Muscle layer of duodenum (tissue), 2 donors: Measurements from ENCODE around the gene GALNT13.

Source experiments
- H3K27ac ChIP-seq: one replicate; pipeline ENCODE4 v1.7.0; 2013; ENCODE audit warnings: mild to moderate bottlenecking, low read length
- H3K27me3 ChIP-seq: one replicate; pipeline ENCODE4 v1.7.0; 2013; ENCODE audit warnings: low read depth, mild to moderate bottlenecking, control low read depth, low read length
- H3K36me3 ChIP-seq, 2 donors: one replicate each; pipeline ENCODE4 v1.7.0; 2013; ENCODE audit warnings: low read length in 2 of 2, control low read depth in 1 of 2, mild to moderate bottlenecking in 1 of 2; ENCODE audit not compliant: insufficient read depth in 2 of 2, control insufficient read depth in 1 of 2
- H3K4me1 ChIP-seq, 2 donors: one replicate each; pipeline ENCODE4 v1.7.0; 2013; ENCODE audit warnings: low read length in 2 of 2, mild to moderate bottlenecking in 2 of 2, control low read depth in 1 of 2, moderate library complexity in 1 of 2; ENCODE audit not compliant: insufficient read depth in 2 of 2, control insufficient read depth in 1 of 2
- H3K4me3 ChIP-seq, 2 donors: one replicate each; pipeline ENCODE4 v1.7.0; 2013; ENCODE audit warnings: low read length in 2 of 2, low read depth in 1 of 2, mild to moderate bottlenecking in 1 of 2
- H3K9me3 ChIP-seq, 2 donors: one replicate each; pipeline ENCODE4 v1.7.0; 2013; ENCODE audit warnings: low read length in 2 of 2, control low read depth in 1 of 2, mild to moderate bottlenecking in 1 of 2; ENCODE audit not compliant: control insufficient read depth in 1 of 2
- donor health status: healthy.

Gene GALNT13

GRCh38 chr2:154381931-154382794, 510.4 kb downstream of the GALNT13 start:
- Histone ChIP-seq H3K36me3 (no peaks in the 10 kb centered on the region), H3K9me3 (no peaks in the 10 kb centered on the region), H3K4me3 (no peak overlapping the region), H3K4me1 (no peaks in the 10 kb centered on the region), H3K27ac (no peak overlapping the region), H3K27me3 (no peaks in the 10 kb centered on the region)

- H3K27ac ChIP-seq: no peak overlapping the region
- H3K27me3 ChIP-seq: no peaks in the 10 kb centered on the region
- no peaks in the 10 kb centered on the region for H3K4me1 ChIP-seq
- no peak overlapping the region for H3K4me3 ChIP-seq
- H3K36me3 ChIP-seq: no peaks in the 10 kb centered on the region
- no peaks in the 10 kb centered on the region for H3K9me3 ChIP-seq
Measured at GRCh38 chr2:154386186-154386585, 514.5 kb downstream of the GALNT13 start.

GRCh38 chr2:154391051-154391450, 519.3 kb downstream of the GALNT13 start:
- Histone ChIP-seq H3K27ac (no peak overlapping the region), H3K4me3 (no peak overlapping the region), H3K27me3 (no peaks in the 10 kb centered on the region), H3K4me1 (no peaks in the 10 kb centered on the region), H3K36me3 (no peaks in the 10 kb centered on the region), H3K9me3 (peaks cover 0 to 3% of the 10 kb centered on the region in 2 donors)

GRCh38 chr2:154392256-154392655, 520.5 kb downstream of the GALNT13 start:
- Histone ChIP-seq H3K27ac (no peak overlapping the region), H3K9me3 (peaks cover 0 to 3% of the 10 kb centered on the region in 2 donors), H3K36me3 (no peaks in the 10 kb centered on the region), H3K4me1 (no peaks in the 10 kb centered on the region), H3K4me3 (no peak overlapping the region), H3K27me3 (no peaks in the 10 kb centered on the region)

- no peaks in the 10 kb centered on the region for H3K36me3 ChIP-seq
- no peak overlapping the region for H3K27ac ChIP-seq
- no peaks in the 10 kb centered on the region for H3K4me1 ChIP-seq
- peaks cover 0 to 3% of the 10 kb centered on the region in 2 donors for H3K9me3 ChIP-seq
- no peaks in the 10 kb centered on the region for H3K27me3 ChIP-seq
- H3K4me3 ChIP-seq: no peak overlapping the region
Measured at GRCh38 chr2:154394600-154394999, 522.9 kb downstream of the GALNT13 start.

- Histone ChIP-seq H3K36me3 (no peaks in the 10 kb centered on the region), H3K9me3 (no peaks in the 10 kb centered on the region)
Measured at GRCh38 chr2:154400563-154401290, 529.0 kb downstream of the GALNT13 start.

GRCh38 chr2:154402213-154402612, 530.5 kb downstream of the GALNT13 start:
- H3K27me3 ChIP-seq: no peaks in the 10 kb centered on the region
- H3K4me3 ChIP-seq: no peak overlapping the region
- H3K36me3 ChIP-seq: no peaks in the 10 kb centered on the region
- H3K4me1 ChIP-seq: no peaks in the 10 kb centered on the region
- no peaks in the 10 kb centered on the region for H3K9me3 ChIP-seq
- H3K27ac ChIP-seq: no peak overlapping the region

More at GRCh38 chr2:154400563-154401290, 529.0 kb downstream of the GALNT13 start:
- Histone ChIP-seq H3K4me1 (no peaks in the 10 kb centered on the region), H3K4me3 (no peak overlapping the region), H3K27ac (no peak overlapping the region), H3K27me3 (no peaks in the 10 kb centered on the region)

GRCh38 chr2:154403242-154403790, 531.6 kb downstream of the GALNT13 start:
- H3K27me3 ChIP-seq: no peaks in the 10 kb centered on the region
- H3K4me3 ChIP-seq: no peak overlapping the region
- H3K36me3 ChIP-seq: no peaks in the 10 kb centered on the region
- H3K4me1 ChIP-seq: no peaks in the 10 kb centered on the region
- no peaks in the 10 kb centered on the region for H3K9me3 ChIP-seq
- H3K27ac ChIP-seq: no peak overlapping the region

- no peak overlapping the region for H3K4me3 ChIP-seq
- no peak overlapping the region for H3K27ac ChIP-seq
- no peaks in the 10 kb centered on the region for H3K4me1 ChIP-seq
- no peaks in the 10 kb centered on the region for H3K36me3 ChIP-seq
- no peaks in the 10 kb centered on the region for H3K9me3 ChIP-seq
- no peaks in the 10 kb centered on the region for H3K27me3 ChIP-seq
Measured at GRCh38 chr2:154408786-154409185, 537.1 kb downstream of the GALNT13 start.

- Histone ChIP-seq H3K9me3 (no peaks in the 10 kb centered on the region), H3K4me3 (no peak overlapping the region), H3K4me1 (no peaks in the 10 kb centered on the region), H3K27ac (no peak overlapping the region), H3K27me3 (no peaks in the 10 kb centered on the region), H3K36me3 (no peaks in the 10 kb centered on the region)
Measured at GRCh38 chr2:154422251-154422650, 550.5 kb downstream of the GALNT13 start.

- no peaks in the 10 kb centered on the region for H3K27me3 ChIP-seq
- H3K27ac ChIP-seq: no peak overlapping the region
- H3K4me3 ChIP-seq: no peak overlapping the region
- H3K9me3 ChIP-seq: no peaks in the 10 kb centered on the region
- no peaks in the 10 kb centered on the region for H3K4me1 ChIP-seq
- H3K36me3 ChIP-seq: no peaks in the 10 kb centered on the region
Measured at GRCh38 chr2:154425994-154426393, 554.3 kb downstream of the GALNT13 start.
